ENCODE results near the gene NOP9.

Gene NOP9

GRCh38 chr14:24307575-24308341 is 8.1 kb downstream of the NOP9 start, which contains the start of gene CIDEB:
TSS of gene CIDEB (minus strand) at chr14:24307977. CDS start at chr14:24307858, 119 bp downstream.
- in situ Hi-C loops (cut with MboI; ENCODE audit: low sequenced_read_pairs) = no loop called here

DNA sequence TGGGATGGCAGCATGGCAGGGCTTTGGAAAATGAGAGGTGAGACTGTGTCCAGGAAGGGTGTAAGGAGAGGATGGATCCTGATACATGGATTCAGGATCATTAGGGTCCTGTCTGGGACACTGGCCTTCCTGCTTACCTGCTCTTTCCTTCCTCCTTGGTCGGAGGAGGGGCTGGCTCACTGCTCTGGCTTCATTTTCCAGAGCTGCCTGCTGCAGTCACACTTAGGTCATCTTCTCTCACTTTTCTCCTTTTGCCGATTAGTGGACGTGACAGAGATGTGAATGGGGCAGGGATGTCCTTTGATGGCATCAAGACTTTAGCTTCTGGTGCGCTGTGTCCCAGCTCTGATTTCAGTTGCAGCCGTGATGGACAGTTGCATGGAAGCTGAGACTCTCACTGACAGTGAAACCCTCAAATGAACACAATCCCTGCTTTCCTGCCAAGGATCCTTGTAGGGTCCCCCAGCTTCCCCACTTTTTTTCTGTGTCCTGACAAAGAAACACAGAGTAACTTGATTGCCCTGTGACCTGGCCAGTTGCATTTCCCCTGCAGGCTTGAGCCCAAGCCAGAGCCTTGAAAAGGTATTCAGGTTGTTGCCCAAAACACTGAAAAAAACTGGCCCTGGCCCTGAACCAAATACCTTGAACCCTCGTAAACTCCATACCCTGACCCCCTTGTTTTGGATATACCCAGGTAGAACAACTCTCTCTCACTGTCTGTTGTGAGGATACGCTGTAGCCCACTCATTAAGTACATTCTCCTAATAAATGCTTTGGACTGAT is 8.9 kb downstream of the NOP9 start:
- in situ Hi-C loops (cut with MboI; ENCODE audit: low sequenced_read_pairs) = no loop called here

- in situ Hi-C loops (cut with MboI; ENCODE audit: low sequenced_read_pairs) = no loop called here
Measured at GRCh38 chr14:24309538-24310264, 10.1 kb downstream of the NOP9 start, which contains the start of gene LTB4R2. TSS of gene LTB4R2 (plus strand) at chr14:24310140. CDS start at chr14:24310665, 525 bp downstream.

- in situ Hi-C loops (cut with MboI; ENCODE audit: low sequenced_read_pairs) = no loop called here
Measured at GRCh38 chr14:24310265-24310645, 10.6 kb downstream of the NOP9 start.

GRCh38 chr14:24310646-24311604 is 11.3 kb downstream of the NOP9 start, which contains the start of gene LTB4R:
TSS of gene LTB4R (plus strand) at chr14:24311502. CDS start at chr14:24315652, 4,150 bp downstream.
- in situ Hi-C loops (cut with MboI; ENCODE audit: low sequenced_read_pairs) = no loop called here

DNA sequence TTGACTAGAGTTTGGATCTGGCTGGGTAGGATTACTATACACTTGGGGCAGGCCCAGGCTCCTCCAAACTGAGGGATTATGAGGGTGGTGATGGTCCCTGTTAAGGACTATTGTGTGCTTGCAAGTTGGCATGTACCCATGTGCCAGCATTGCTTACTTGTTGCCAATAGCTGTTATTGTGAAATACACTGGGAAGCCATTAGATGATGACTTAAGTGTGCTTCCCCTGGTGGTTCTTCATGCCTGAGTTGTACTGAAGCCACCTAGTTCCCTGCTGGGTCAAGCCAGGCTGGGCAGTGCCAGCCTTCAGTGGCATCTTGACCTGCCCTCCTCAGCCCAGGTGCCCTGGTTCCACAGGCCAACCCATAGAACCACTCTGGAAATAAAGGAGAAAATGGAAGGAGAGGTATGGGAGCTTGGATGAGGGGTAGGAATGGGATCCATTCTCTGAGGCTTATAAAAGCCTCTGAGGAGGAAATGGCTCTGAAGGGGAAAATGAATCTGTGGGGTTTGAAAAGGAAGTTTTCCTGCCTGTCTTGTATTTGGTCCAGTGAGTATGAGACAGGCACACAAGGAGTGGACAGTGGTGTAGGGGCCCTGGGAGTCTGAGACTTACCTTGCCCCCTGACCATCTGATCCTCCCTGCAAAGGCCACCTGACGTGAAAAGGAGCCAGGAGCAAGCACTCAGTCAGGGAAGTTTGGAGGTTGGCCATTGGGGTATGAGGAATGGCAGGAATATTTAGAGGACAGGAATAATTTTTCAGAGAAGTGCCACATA is 12.4 kb downstream of the NOP9 start:
- in situ Hi-C loops (cut with MboI; ENCODE audit: low sequenced_read_pairs) = no loop called here

- in situ Hi-C loops (cut with MboI; ENCODE audit: low sequenced_read_pairs) = no loop called here
Measured at GRCh38 chr14:24312736-24313507, 13.3 kb downstream of the NOP9 start.

DNA sequence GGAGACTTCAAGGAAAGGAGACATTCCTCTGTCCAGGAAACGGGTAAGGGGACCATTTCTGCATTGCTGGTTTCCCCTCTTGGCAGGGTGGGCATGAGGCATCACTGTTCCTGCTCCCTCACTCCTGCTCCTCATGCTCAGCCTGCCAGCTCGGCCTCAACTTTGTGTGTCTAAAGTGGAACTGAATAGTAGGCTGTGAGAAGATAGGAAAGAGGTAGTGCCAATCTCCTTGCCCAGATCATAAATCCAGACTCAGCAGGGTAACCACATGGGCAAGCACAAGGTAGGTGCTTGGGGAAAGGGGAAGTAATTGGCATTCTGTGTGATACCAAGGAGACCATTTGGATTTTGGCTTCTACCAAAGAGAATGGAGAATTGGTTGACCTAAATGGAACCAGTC is 14.3 kb downstream of the NOP9 start:
- in situ Hi-C loops (cut with MboI; ENCODE audit: low sequenced_read_pairs) = no loop called here

GRCh38 chr14:24314377-24315193 is 14.9 kb downstream of the NOP9 start:
- in situ Hi-C loops (cut with MboI; ENCODE audit: low sequenced_read_pairs) = no loop called here

DNA sequence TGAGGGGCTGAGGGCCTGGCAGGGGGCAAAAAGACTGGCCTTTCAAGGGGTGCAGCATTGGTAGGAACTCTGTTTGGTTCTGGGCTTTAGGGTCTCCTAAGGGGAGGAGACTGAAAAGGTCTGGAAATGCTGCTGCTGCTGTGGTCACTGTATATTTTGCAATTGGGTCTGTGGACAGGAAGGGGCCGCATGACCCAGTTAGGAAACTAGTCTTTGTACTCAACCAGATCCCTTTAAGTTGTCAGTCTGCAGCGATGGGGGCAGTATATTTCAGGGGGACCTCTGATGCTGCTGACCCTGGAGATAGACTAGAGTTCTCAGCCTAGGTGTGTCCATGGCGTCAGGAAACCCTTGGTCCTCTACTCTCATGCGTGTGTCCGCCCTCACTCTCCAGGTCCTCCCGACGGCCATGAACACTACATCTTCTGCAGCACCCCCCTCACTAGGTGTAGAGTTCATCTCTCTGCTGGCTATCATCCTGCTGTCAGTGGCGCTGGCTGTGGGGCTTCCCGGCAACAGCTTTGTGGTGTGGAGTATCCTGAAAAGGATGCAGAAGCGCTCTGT is 15.7 kb downstream of the NOP9 start:
- in situ Hi-C loops (cut with MboI; ENCODE audit: low sequenced_read_pairs) = no loop called here

DNA sequence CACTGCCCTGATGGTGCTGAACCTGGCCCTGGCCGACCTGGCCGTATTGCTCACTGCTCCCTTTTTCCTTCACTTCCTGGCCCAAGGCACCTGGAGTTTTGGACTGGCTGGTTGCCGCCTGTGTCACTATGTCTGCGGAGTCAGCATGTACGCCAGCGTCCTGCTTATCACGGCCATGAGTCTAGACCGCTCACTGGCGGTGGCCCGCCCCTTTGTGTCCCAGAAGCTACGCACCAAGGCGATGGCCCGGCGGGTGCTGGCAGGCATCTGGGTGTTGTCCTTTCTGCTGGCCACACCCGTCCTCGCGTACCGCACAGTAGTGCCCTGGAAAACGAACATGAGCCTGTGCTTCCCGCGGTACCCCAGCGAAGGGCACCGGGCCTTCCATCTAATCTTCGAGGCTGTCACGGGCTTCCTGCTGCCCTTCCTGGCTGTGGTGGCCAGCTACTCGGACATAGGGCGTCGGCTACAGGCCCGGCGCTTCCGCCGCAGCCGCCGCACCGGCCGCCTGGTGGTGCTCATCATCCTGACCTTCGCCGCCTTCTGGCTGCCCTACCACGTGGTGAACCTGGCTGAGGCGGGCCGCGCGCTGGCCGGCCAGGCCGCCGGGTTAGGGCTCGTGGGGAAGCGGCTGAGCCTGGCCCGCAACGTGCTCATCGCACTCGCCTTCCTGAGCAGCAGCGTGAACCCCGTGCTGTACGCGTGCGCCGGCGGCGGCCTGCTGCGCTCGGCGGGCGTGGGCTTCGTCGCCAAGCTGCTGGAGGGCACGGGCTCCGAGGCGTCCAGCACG is 16.4 kb downstream of the NOP9 start:
- in situ Hi-C loops (cut with MboI; ENCODE audit: low sequenced_read_pairs) = no loop called here

GRCh38 chr14:24316597-24316950 is 16.9 kb downstream of the NOP9 start:
- in situ Hi-C loops (cut with MboI; ENCODE audit: low sequenced_read_pairs) = no loop called here

DNA sequence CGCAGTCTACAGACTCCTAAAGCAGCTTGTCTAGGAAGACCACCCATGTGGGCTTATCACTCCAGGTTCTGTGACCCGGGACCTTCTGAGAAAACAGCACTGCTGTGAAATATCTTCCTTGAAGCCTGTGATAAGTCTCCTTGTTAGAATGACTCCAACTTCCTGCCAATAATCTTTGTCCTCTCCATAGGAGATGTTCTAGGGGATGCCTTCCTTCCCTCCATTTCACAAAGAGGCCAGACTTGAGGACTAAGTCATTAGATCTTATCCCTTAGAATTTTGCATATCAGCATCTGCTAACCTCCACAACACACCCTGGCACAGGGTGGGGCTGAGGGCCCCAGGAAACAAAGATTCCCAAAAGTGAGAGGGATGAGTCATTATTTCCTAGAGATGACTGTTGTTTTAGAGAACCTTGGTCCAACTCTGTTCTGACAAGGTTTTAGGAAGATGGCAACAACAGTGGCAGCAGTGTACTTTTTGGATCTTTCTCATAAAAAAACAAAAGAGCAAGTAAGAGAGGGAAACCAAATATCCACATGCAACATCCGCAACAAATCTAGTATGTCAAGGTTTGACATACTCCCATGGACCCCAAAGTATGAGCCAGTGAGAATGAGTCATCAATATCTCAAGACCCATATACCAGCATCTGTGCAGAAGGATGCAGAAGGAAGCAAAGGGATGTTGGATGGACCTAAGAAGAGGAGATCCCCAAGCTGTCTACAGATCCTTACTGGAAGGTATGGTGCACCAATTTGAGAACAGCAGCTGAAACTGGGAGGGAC is 17.7 kb downstream of the NOP9 start:
- in situ Hi-C loops (cut with MboI; ENCODE audit: low sequenced_read_pairs) = no loop called here

DNA sequence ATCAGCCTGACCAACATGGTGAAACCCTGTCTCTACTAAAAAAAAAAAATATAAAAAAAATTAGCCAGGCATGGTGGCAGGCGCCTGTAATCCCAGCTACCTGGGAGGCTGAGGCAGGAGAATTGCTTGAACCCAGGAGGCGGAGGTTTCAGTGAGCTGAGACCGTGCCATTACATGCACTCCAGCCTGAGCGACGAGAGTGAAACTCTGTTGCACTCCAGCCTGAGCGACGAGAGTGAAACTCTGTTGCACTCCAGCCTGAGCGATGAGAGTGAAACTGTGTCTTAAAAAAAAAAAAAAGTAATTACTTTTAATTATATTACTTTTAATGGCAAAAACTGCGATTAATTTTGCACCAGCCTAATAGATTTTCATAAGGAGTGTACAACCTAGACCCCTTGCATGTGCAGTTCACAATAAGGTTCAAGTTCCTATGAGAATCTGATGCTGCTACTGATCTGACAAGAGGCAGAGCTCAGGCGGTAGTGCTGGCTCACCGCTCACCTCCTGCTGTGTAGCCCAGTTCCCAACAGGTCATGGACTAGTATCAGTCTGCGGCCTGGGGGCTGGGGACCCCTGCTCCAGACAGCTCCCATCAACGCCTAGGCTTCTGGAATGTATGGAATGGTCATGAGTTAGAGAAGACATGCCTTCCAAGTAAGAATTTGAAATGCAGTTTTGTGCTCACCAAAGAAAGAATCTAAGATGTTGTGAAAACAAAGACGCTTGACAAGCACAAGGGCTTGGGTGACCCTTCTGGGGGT is 21.7 kb downstream of the NOP9 start:
- in situ Hi-C loops (cut with MboI; ENCODE audit: low sequenced_read_pairs) = no loop called here

DNA sequence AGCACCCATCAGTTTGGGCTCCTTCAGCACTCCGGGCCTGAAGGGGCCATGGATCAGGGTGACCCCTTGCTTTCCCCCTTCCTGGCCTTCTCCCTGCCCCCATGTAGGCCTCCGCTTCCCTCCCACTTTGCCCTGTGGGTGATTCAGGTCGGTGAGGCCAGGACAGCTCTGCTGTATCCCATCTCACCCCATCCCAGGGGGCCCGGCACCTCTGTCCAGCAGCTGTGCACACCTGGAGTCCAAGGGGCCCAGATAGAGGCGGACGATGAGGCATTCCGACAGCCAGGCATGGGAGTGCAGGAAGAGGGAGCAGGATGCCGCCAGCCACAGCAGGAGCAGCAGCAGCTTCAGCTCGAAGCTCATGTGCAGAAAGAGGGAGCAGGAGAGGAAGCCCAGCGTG is 23.0 kb downstream of the NOP9 start:
- in situ Hi-C loops (cut with MboI; ENCODE audit: low sequenced_read_pairs) = no loop called here
